IMR-90 (cell line): ENCODE results near the gene PCAT6. TPM values are rescaled to one million over a fixed set of nuclear protein-coding genes. Genes with fewer than 3 reads are reported as not detected.

Source experiments
- ATAC-seq: fragments of 200-7000 bp; cut with Tn5 transposase; 2 replicates; pipeline ENCODE4 v1.9.1; 2020; ENCODE audit warnings: low read depth, mild to moderate bottlenecking, moderate library complexity
- BruUV-seq: library from RNA; stranded (reverse); fragments of 400-500 nt; replicated peaks from 2 replicates; lab custom pipeline; 2021; lab: Mats Ljungman, UMichigan
- CTCF ChIA-PET: fragments of 300-600 bp; formaldehyde crosslinking; extraction: SDS; loops from one replicate; lab custom pipeline; 2021; ENCODE audit warnings: antibody characterized with exemption; lab: Yijun Ruan, JAX
- POLR2A ChIA-PET: fragments of 300-600 bp; sonication (Branson Sonifier 250); formaldehyde crosslinking; loops from one replicate; lab custom pipeline; 2022; ENCODE audit warnings: antibody characterized with exemption; ENCODE audit not compliant: unreplicated experiment; lab: Charles Lee
- DNase-seq: peaks from one replicate; pipeline ENCODE4 v3.0.0; 2013
- H2AFZ ChIP-seq: replicated peaks from 2 replicates; pipeline ENCODE3; 2013; ENCODE audit warnings: low read length, mild to moderate bottlenecking; ENCODE audit not compliant: poor library complexity
- H2AK5ac ChIP-seq: 2 replicates; pipeline ENCODE4 v1.6.1; 2013; ENCODE audit warnings: low read depth, low read length, inconsistent platforms
- H2AK9ac ChIP-seq: replicated peaks from 2 replicates; pipeline ENCODE3; 2013; ENCODE audit warnings: mild to moderate bottlenecking, low read depth, low read length, moderate library complexity; ENCODE audit not compliant: poor library complexity
- H2BK120ac ChIP-seq: 2 replicates; pipeline ENCODE4 v1.6.1; 2013; ENCODE audit warnings: low read depth, low read length, inconsistent platforms
- H2BK15ac ChIP-seq: 3 replicates; pipeline ENCODE4 v1.6.1; 2013; ENCODE audit warnings: low read depth, low read length, inconsistent platforms
- H2BK20ac ChIP-seq: 2 replicates; pipeline ENCODE4 v1.6.1; 2013; ENCODE audit warnings: low read depth, mild to moderate bottlenecking, inconsistent platforms, low read length, moderate library complexity
- H2BK5ac ChIP-seq: 2 replicates; pipeline ENCODE4 v1.6.1; 2013; ENCODE audit warnings: mild to moderate bottlenecking, low read depth, low read length, inconsistent platforms; ENCODE audit not compliant: poor library complexity, severe bottlenecking
- H3K14ac ChIP-seq: replicated peaks from 2 replicates; pipeline ENCODE4 v1.6.1; 2013; ENCODE audit warnings: low read depth, low read length, inconsistent platforms
- H3K18ac ChIP-seq: 2 replicates; pipeline ENCODE4 v1.6.1; 2013; ENCODE audit warnings: low read depth, low read length, control low read depth
- H3K23ac ChIP-seq: 2 replicates; pipeline ENCODE4 v1.6.1; 2013; ENCODE audit warnings: low read depth, low read length, inconsistent platforms
- H3K27ac ChIP-seq: 2 replicates; pipeline ENCODE4 v1.5.1; 2013; ENCODE audit warnings: mild to moderate bottlenecking, control low read depth, low read length; ENCODE audit not compliant: insufficient read depth
- H3K27me3 ChIP-seq: 2 replicates; pipeline ENCODE4 v1.6.1; 2013; ENCODE audit warnings: low read length; ENCODE audit not compliant: control insufficient read depth, insufficient read depth
- H3K36me3 ChIP-seq: 2 replicates; pipeline ENCODE4 v1.6.1; 2013; ENCODE audit warnings: low read length, mixed read lengths; ENCODE audit not compliant: control insufficient read depth, insufficient read depth
- H3K4ac ChIP-seq: 2 replicates; pipeline ENCODE4 v1.6.1; 2013; ENCODE audit warnings: low read depth, low read length, inconsistent platforms
- H3K4me1 ChIP-seq: 2 replicates; pipeline ENCODE4 v1.6.1; 2013; ENCODE audit warnings: low read length, mixed read lengths; ENCODE audit not compliant: control insufficient read depth, insufficient read depth
- H3K4me2 ChIP-seq: 2 replicates; pipeline ENCODE4 v1.6.1; 2013; ENCODE audit warnings: low read depth, mild to moderate bottlenecking, control low read depth, low read length, moderate library complexity
- H3K4me3 ChIP-seq: 2 replicates; pipeline ENCODE4 v1.5.1; 2013; ENCODE audit warnings: low read depth, mild to moderate bottlenecking, control low read depth, low read length, moderate library complexity; ENCODE audit not compliant: insufficient read depth
- H3K56ac ChIP-seq: 2 replicates; pipeline ENCODE4 v1.6.1; 2013; ENCODE audit warnings: low read length, inconsistent platforms; ENCODE audit not compliant: insufficient read depth; ENCODE audit errors: extremely low read depth
- H3K79me1 ChIP-seq, 2 experiments: 2 replicates each; pipeline ENCODE4 v1.6.1; 2013; ENCODE audit warnings: low read length in 2 of 2, inconsistent platforms in 1 of 2, low read depth in 1 of 2
- H3K9ac ChIP-seq: 2 replicates; pipeline ENCODE4 v1.6.1; 2013; ENCODE audit warnings: low read depth, low read length, control low read depth
- H3K9me1 ChIP-seq: 2 replicates; pipeline ENCODE4 v1.6.1; 2013; ENCODE audit warnings: low read length, inconsistent platforms; ENCODE audit not compliant: insufficient read depth
- H3K9me3 ChIP-seq: 2 replicates; pipeline ENCODE4 v1.6.1; 2013; ENCODE audit warnings: low read length; ENCODE audit not compliant: control insufficient read depth, insufficient read depth
- H4K20me1 ChIP-seq: 2 replicates; pipeline ENCODE4 v1.6.1; 2013; ENCODE audit warnings: low read length, inconsistent platforms; ENCODE audit not compliant: insufficient read depth
- H4K5ac ChIP-seq: 2 replicates; pipeline ENCODE4 v1.6.1; 2013; ENCODE audit warnings: mild to moderate bottlenecking, low read depth, low read length, control low read depth
- H4K8ac ChIP-seq, 2 experiments: 2 replicates each; pipeline ENCODE4 v1.6.1; 2013; ENCODE audit warnings: low read depth in 2 of 2, low read length in 2 of 2, control low read depth in 1 of 2, inconsistent platforms in 1 of 2
- H4K91ac ChIP-seq: 2 replicates; pipeline ENCODE4 v1.6.1; 2013; ENCODE audit warnings: low read depth, low read length, inconsistent platforms; ENCODE audit not compliant: insufficient read depth
- CEBPB ChIP-seq: IDR thresholded peaks from 2 replicates; pipeline ENCODE4 v1.6.1; 2012; ENCODE audit warnings: low read depth, low read length, improper control_type of control experiment
- CHD1 ChIP-seq: IDR thresholded peaks from 2 replicates; pipeline ENCODE4 v1.6.1; 2012; ENCODE audit warnings: low read depth, low read length, improper control_type of control experiment
- FOS ChIP-seq: fragments of 150-350 bp; IDR thresholded peaks from 2 replicates; pipeline ENCODE4 v1.6.1; 2016; ENCODE audit warnings: low read depth, low read length
- MAFK ChIP-seq: IDR thresholded peaks from 2 replicates; pipeline ENCODE4 v1.6.1; 2012; ENCODE audit warnings: low read depth, low read length, improper control_type of control experiment
- NFE2L2 ChIP-seq: fragments of 150-350 bp; IDR thresholded peaks from 2 replicates; pipeline ENCODE4 v1.6.1; 2016; ENCODE audit warnings: low read depth, mild to moderate bottlenecking, low read length
- POLR2A ChIP-seq: IDR thresholded peaks from 2 replicates; pipeline ENCODE4 v1.6.1; 2012; ENCODE audit warnings: mild to moderate bottlenecking, low read depth, low read length
- RAD21 ChIP-seq: IDR thresholded peaks from 2 replicates; pipeline ENCODE4 v1.6.1; 2012; ENCODE audit warnings: low read length, improper control_type of control experiment
- RCOR1 ChIP-seq: IDR thresholded peaks from 2 replicates; pipeline ENCODE4 v1.6.1; 2012; ENCODE audit warnings: mild to moderate bottlenecking, low read length, improper control_type of control experiment; ENCODE audit not compliant: insufficient replicate concordance
- RFX5 ChIP-seq: IDR thresholded peaks from 2 replicates; pipeline ENCODE4 v1.8.0; 2012; ENCODE audit warnings: low read depth, mild to moderate bottlenecking, low read length, moderate library complexity
- SMC3 ChIP-seq: fragments of 150-350 bp; IDR thresholded peaks from 2 replicates; pipeline ENCODE4 v1.6.1; 2016; ENCODE audit warnings: low read depth, mild to moderate bottlenecking, antibody characterized with exemption, low read length, moderate library complexity
- WGBS, 2 experiments: methylation state at CpG; one replicate each; pipeline versions ENCODE4 v1.1.5 to v1.1.7; 2013; ENCODE audit warnings: missing lambda C conversion rate in 2 of 2; ENCODE audit not compliant: insufficient read length in 1 of 2; ENCODE audit errors: extremely low coverage in 2 of 2; 5-methylcytosine and 5-hydroxymethylcytosine counted together
- dilution Hi-C: fragments of 300-500 bp; cut with HindIII; formaldehyde crosslinking; loops from one replicate; pipeline ENCODE4 v1.14.3; 2018; ENCODE audit warnings: low sequenced_read_pairs; ENCODE audit not compliant: unreplicated experiment
- in situ Hi-C: fragments of 300-500 bp; cut with MboI; formaldehyde crosslinking; loops from 3 replicates; pipeline ENCODE4 v1.14.3; 2019; ENCODE audit warnings: low sequenced_read_pairs, inconsistent platforms, mixed read lengths
- intact Hi-C: fragments of 100-400 bp; cut with micrococcal nuclease; formaldehyde crosslinking; loops from 2 replicates; pipeline ENCODE4 v1.10.0; 2022
- polyA plus RNA-seq, 3 experiments: library from polyadenylated mRNA; depleted of rRNA; stranded (reverse); fragments of >200 nt; gene quantifications; 2 replicates each; pipeline ENCODE4 v1.2.3, GENCODE V29; 2012; ENCODE audit warnings: low replicate concordance in 1 of 3
- total RNA-seq: library from RNA; depleted of rRNA; stranded (reverse); fragments of >200 nt; gene quantifications from 2 replicates; pipeline ENCODE4 v1.2.3, GENCODE V29; 2012
- TF ChIP-seq, protein P1 (sequence below): fragments of 150-350 bp; IDR thresholded peaks from 2 replicates; pipeline ENCODE4 v1.6.1; 2016; ENCODE audit warnings: low read depth, mild to moderate bottlenecking, low read length, moderate library complexity, borderline replicate concordance
- TF ChIP-seq, protein P2 (sequence below): conservative IDR thresholded peaks from 2 replicates; pipeline ENCODE4 v1.5.1; 2012; ENCODE audit warnings: mild to moderate bottlenecking, low read depth, low read length, improper control_type of control experiment
- TF ChIP-seq, protein P3 (sequence below): fragments of 150-350 bp; IDR thresholded peaks from 2 replicates; pipeline ENCODE4 v1.6.1; 2017; ENCODE audit warnings: mild to moderate bottlenecking, antibody characterized with exemption, low read length, low read depth

PCAT6 gene
- total and polyA plus RNA-seq, 2 of the 4 experiments (the other 2 are of a cell fraction) = 5.8 TPM; not detected in 1

DNA sequence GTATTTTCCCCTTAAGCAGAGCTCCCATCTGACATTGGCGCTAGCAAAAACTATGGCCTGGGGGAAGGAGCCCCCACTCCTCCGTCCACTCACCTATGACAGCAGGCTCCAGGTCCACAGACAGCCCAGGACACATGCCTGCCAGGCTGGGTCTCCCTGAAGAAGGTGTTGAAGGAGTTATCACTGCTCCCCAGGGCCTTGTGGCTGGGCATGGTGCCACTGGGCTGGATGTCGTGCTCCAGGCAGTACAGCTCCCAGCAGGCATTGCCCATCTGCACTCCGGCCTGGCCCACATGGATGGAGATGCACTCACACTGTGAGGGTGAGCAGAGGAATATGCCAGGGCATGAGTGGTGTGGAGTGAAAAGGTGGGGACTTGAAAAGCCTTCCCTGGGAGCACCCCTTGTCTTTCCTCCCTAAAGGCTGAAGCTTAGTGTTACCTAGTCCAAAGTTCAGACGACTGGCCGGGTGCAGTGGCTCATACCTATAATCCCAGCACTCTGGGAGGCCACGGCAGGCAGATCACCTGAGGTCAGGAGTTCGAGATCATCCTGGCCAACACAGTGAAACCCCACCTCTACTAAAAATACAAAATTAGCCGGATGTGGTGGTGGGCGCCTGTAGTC, 48.1 kb downstream of the PCAT6 start:
- no peak overlapping the region for H4K5ac ChIP-seq
- H3K4me1 ChIP-seq = no peaks in the 10 kb centered on the region
- no peaks in the 10 kb centered on the region for H3K79me1 ChIP-seq
- no peak overlapping the region for H4K8ac ChIP-seq
- H3K9ac ChIP-seq = no peak overlapping the region
- no peak overlapping the region for H2AK5ac ChIP-seq
- no peak overlapping the region for H3K4me2 ChIP-seq
- DNase-seq (no peak), ATAC-seq (no peak)
- H2AFZ ChIP-seq = peak overlapping the region; percentile 8
- in situ Hi-C loops = no loop called here
- H2BK5ac ChIP-seq = no peak overlapping the region
- H4K20me1 ChIP-seq = no peaks in the 10 kb centered on the region
- H2BK15ac ChIP-seq = no peak overlapping the region
- no peak overlapping the region for H3K27ac ChIP-seq
- H2AK9ac ChIP-seq = no peak overlapping the region
- no peak overlapping the region for H4K91ac ChIP-seq
- H2BK20ac ChIP-seq = no peak overlapping the region
- H3K36me3 ChIP-seq = no peaks in the 10 kb centered on the region
- H3K23ac ChIP-seq = no peak overlapping the region
- no peak overlapping the region for H3K4me3 ChIP-seq
- intact Hi-C loops = no loop called here
- 67% methylated on average over 2 of the region's 10 CpGs; no CpG with 5 or more reads in 1 of the 2 experiments for WGBS, 2 experiments
- TF ChIP-seq FOS = no peak
- no peak for TF ChIP-seq POLR2A
- no peak for TF ChIP-seq CEBPB
- TF ChIP-seq, protein P1, sequence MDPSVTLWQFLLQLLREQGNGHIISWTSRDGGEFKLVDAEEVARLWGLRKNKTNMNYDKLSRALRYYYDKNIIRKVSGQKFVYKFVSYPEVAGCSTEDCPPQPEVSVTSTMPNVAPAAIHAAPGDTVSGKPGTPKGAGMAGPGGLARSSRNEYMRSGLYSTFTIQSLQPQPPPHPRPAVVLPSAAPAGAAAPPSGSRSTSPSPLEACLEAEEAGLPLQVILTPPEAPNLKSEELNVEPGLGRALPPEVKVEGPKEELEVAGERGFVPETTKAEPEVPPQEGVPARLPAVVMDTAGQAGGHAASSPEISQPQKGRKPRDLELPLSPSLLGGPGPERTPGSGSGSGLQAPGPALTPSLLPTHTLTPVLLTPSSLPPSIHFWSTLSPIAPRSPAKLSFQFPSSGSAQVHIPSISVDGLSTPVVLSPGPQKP = no peak
- no peak for TF ChIP-seq MAFK
- TF ChIP-seq, protein P2, sequence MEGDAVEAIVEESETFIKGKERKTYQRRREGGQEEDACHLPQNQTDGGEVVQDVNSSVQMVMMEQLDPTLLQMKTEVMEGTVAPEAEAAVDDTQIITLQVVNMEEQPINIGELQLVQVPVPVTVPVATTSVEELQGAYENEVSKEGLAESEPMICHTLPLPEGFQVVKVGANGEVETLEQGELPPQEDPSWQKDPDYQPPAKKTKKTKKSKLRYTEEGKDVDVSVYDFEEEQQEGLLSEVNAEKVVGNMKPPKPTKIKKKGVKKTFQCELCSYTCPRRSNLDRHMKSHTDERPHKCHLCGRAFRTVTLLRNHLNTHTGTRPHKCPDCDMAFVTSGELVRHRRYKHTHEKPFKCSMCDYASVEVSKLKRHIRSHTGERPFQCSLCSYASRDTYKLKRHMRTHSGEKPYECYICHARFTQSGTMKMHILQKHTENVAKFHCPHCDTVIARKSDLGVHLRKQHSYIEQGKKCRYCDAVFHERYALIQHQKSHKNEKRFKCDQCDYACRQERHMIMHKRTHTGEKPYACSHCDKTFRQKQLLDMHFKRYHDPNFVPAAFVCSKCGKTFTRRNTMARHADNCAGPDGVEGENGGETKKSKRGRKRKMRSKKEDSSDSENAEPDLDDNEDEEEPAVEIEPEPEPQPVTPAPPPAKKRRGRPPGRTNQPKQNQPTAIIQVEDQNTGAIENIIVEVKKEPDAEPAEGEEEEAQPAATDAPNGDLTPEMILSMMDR = no peak
- TF ChIP-seq RFX5 = no peak
- no peak for TF ChIP-seq NFE2L2
- TF ChIP-seq RAD21 = no peak
- TF ChIP-seq, protein P3, sequence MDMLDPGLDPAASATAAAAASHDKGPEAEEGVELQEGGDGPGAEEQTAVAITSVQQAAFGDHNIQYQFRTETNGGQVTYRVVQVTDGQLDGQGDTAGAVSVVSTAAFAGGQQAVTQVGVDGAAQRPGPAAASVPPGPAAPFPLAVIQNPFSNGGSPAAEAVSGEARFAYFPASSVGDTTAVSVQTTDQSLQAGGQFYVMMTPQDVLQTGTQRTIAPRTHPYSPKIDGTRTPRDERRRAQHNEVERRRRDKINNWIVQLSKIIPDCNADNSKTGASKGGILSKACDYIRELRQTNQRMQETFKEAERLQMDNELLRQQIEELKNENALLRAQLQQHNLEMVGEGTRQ = no peak
- TF ChIP-seq CHD1 = no peak
- TF ChIP-seq SMC3 = no peak
- no peak for TF ChIP-seq RCOR1
- H3K56ac ChIP-seq = no peak overlapping the region
- H3K9me3 ChIP-seq = no peaks in the 10 kb centered on the region
- ChIA-PET POLR2A (no interaction called here), CTCF (no interaction called here)
- dilution Hi-C loops = no loop called here
- H3K27me3 ChIP-seq = no peaks in the 10 kb centered on the region
- 0 out of 2 replicates have a peak, but pooled peaks cover 4% of the 10 kb centered on the region for H3K9me1 ChIP-seq
- H2BK120ac ChIP-seq = no peak overlapping the region
- H3K4ac ChIP-seq = no peak overlapping the region
- H3K18ac ChIP-seq = no peak overlapping the region
- no TSS peak for BruUV-seq
- H3K14ac ChIP-seq = no peak overlapping the region
